HEK293 (cell line): ENCODE data around the gene RBM10.
A peak's percentile ranks its signal among the peaks of the same experiment; 100 is the strongest.

Source experiments
- CTCF ChIA-PET: fragments of 350-600 bp; formaldehyde crosslinking; extraction: SDS; loops from one replicate; lab custom pipeline; 2021; ENCODE audit warnings: antibody characterized with exemption; lab: Yijun Ruan, JAX
- POLR2A ChIA-PET: fragments of 300-600 bp; formaldehyde crosslinking; extraction: SDS; loops from one replicate; lab custom pipeline; 2020; ENCODE audit warnings: antibody characterized with exemption, inconsistent platforms; lab: Yijun Ruan, JAX
- H3K27ac ChIP-seq: fragments of 200-500 bp; sonication (Bioruptor generic); 2 replicates; pipeline ENCODE4 v1.5.1; 2014; ENCODE audit warnings: low read depth, low read length, control low read depth, inconsistent platforms; ENCODE audit errors: extremely low read depth
- H3K36me3 ChIP-seq, 2 experiments: fragments of 200-500 bp in 1 of 2; sonication (Bioruptor generic) in 1 of 2; 1 replicate in 1 of 2; 2 replicates in 1 of 2; pipeline ENCODE4 v1.5.1; 2014 to 2017; ENCODE audit warnings: inconsistent platforms in 2 of 2, low read length in 2 of 2; ENCODE audit not compliant: control insufficient read depth in 2 of 2, insufficient read depth in 1 of 2
- H3K4me1 ChIP-seq: fragments of 200-500 bp; sonication (Bioruptor generic); 2 replicates; pipeline ENCODE4 v1.5.1; 2014; ENCODE audit warnings: mild to moderate bottlenecking, low read length, inconsistent platforms; ENCODE audit not compliant: control insufficient read depth, insufficient read depth
- H3K4me3 ChIP-seq: 2 replicates; pipeline ENCODE4 v1.5.1; 2011; ENCODE audit warnings: low read depth, mild to moderate bottlenecking, control low read depth, low read length, moderate library complexity
- H3K9me3 ChIP-seq: fragments of 200-500 bp; sonication (Bioruptor generic); 2 replicates; pipeline ENCODE4 v1.5.1; 2014; ENCODE audit warnings: low read depth, low read length, inconsistent platforms; ENCODE audit not compliant: control insufficient read depth, insufficient read depth
- HOXA7 ChIP-seq: sonication (generic); formaldehyde crosslinking; IDR thresholded peaks from 2 replicates; pipeline ENCODE4 v1.8.1; 2022; ENCODE audit warnings: missing genetic modification reagents, borderline replicate concordance
- OSR2 ChIP-seq: fragments of 450-650 bp; formaldehyde crosslinking; IDR thresholded peaks from 2 replicates; pipeline ENCODE4 v1.5.1; 2016; ENCODE audit warnings: missing biosample characterization, missing genetic modification characterization
- PRDM1 ChIP-seq: fragments of 450-650 bp; formaldehyde crosslinking; IDR thresholded peaks from 2 replicates; pipeline ENCODE4; 2016; ENCODE audit warnings: missing biosample characterization, missing genetic modification characterization
- REST ChIP-seq: fragments of 450-650 bp; formaldehyde crosslinking; IDR thresholded peaks from 2 replicates; pipeline ENCODE4 v1.5.1; 2016; ENCODE audit warnings: missing biosample characterization, missing genetic modification characterization
- TRIM28 ChIP-seq: IDR thresholded peaks from 2 replicates; pipeline ENCODE4 v1.6.1; 2011; ENCODE audit warnings: low read length, control low read depth, borderline replicate concordance
- ZBTB44 ChIP-seq: fragments of 450-650 bp; IDR thresholded peaks from 2 replicates; pipeline ENCODE4 v1.5.1; 2018; ENCODE audit warnings: missing biosample characterization, mild to moderate bottlenecking, missing genetic modification characterization
- ZFHX2 ChIP-seq: fragments of 450-650 bp; formaldehyde crosslinking; conservative IDR thresholded peaks from 2 replicates; pipeline ENCODE4 v1.5.1; 2016; ENCODE audit warnings: missing biosample characterization, missing genetic modification characterization
- ZNF114 ChIP-seq: fragments of 450-650 bp; formaldehyde crosslinking; IDR thresholded peaks from 2 replicates; pipeline ENCODE4 v1.5.0; 2017; ENCODE audit warnings: missing biosample characterization, missing genetic modification characterization
- ZNF121 ChIP-seq: fragments of 450-650 bp; formaldehyde crosslinking; IDR thresholded peaks from 2 replicates; pipeline ENCODE4 v1.5.1; 2016; ENCODE audit warnings: missing biosample characterization, missing genetic modification characterization
- ZNF19 ChIP-seq: fragments of 450-650 bp; formaldehyde crosslinking; IDR thresholded peaks from 2 replicates; pipeline ENCODE4; 2016; ENCODE audit warnings: missing biosample characterization, missing genetic modification characterization, low read depth
- ZNF302 ChIP-seq: fragments of 450-650 bp; formaldehyde crosslinking; IDR thresholded peaks from 2 replicates; pipeline ENCODE4 v1.5.1; 2016; ENCODE audit warnings: missing biosample characterization, missing genetic modification characterization, low read depth
- ZNF350 ChIP-seq: fragments of 450-650 bp; formaldehyde crosslinking; IDR thresholded peaks from 2 replicates; pipeline ENCODE4 v1.5.0; 2017; ENCODE audit warnings: missing biosample characterization, mild to moderate bottlenecking, missing genetic modification characterization
- ZNF366 ChIP-seq: fragments of 450-650 bp; formaldehyde crosslinking; conservative IDR thresholded peaks from 2 replicates; pipeline ENCODE4 v1.5.1; 2016; ENCODE audit warnings: missing biosample characterization, missing genetic modification characterization
- ZNF596 ChIP-seq: fragments of 450-650 bp; IDR thresholded peaks from 2 replicates; pipeline ENCODE4 v1.5.0; 2018; ENCODE audit warnings: missing biosample characterization, mild to moderate bottlenecking, missing genetic modification characterization, moderate library complexity
- ZNF626 ChIP-seq: fragments of 450-650 bp; sonication (Bioruptor Pico); formaldehyde crosslinking; IDR thresholded peaks from 2 replicates; pipeline ENCODE4 v1.5.1; 2018; ENCODE audit warnings: missing biosample characterization, missing genetic modification characterization, inconsistent platforms
- ZNF768 ChIP-seq: fragments of 450-650 bp; formaldehyde crosslinking; IDR thresholded peaks from 2 replicates; pipeline ENCODE4 v1.5.1; 2018; ENCODE audit warnings: missing biosample characterization, mild to moderate bottlenecking, missing genetic modification characterization
- TF ChIP-seq, protein P1 (sequence below): fragments of 450-650 bp; formaldehyde crosslinking; IDR thresholded peaks from 2 replicates; pipeline ENCODE4 v1.5.1; 2016; ENCODE audit warnings: missing biosample characterization, missing genetic modification characterization
- TF ChIP-seq, protein P2 (sequence below): fragments of 450-650 bp; formaldehyde crosslinking; IDR thresholded peaks from 2 replicates; pipeline ENCODE4 v1.5.1; 2016; ENCODE audit warnings: missing biosample characterization, missing genetic modification characterization

The RBM10 gene

GRCh38 chrX:47175588-47175980 lies 30.6 kb downstream of the RBM10 start (continued):
- no peak for TF ChIP-seq REST (tag by site-specific recombination)
- no peak for TF ChIP-seq ZBTB44 (tag by site-specific recombination)
- TF ChIP-seq ZNF121 (tag by site-specific recombination) = no peak
- no peak for TF ChIP-seq ZNF114
- TF ChIP-seq ZNF19 (tag by site-specific recombination) = no peak
- no peak for TF ChIP-seq ZNF626 (tag by site-specific recombination)
- no peak for TF ChIP-seq HOXA7
- no peak for TF ChIP-seq TRIM28
- TF ChIP-seq, all 188 proteins: peak for 0

GRCh38 chrX:47176101-47176740 lies 31.2 kb downstream of the RBM10 start:
- ChIA-PET POLR2A (no interaction called here), CTCF (no interaction called here)
- no peak overlapping the region for H3K27ac ChIP-seq
- H3K36me3 ChIP-seq = peaks cover 18 to 97% of the 10 kb centered on the region in 2 experiments
- H3K4me3 ChIP-seq = no peak overlapping the region
- peak; percentile 37; the same call in 1 of the 2 replicates for TF ChIP-seq ZNF596 (tag by site-specific recombination)
- TF ChIP-seq ZNF366 (tag by site-specific recombination) = peak; percentile 41; the same call in 1 of the 2 replicates
- TF ChIP-seq ZNF626 (tag by site-specific recombination) = no peak
- no peak for TF ChIP-seq PRDM1
- H3K4me1 ChIP-seq = no peaks in the 10 kb centered on the region
- H3K9me3 ChIP-seq = no peaks in the 10 kb centered on the region

DNA sequence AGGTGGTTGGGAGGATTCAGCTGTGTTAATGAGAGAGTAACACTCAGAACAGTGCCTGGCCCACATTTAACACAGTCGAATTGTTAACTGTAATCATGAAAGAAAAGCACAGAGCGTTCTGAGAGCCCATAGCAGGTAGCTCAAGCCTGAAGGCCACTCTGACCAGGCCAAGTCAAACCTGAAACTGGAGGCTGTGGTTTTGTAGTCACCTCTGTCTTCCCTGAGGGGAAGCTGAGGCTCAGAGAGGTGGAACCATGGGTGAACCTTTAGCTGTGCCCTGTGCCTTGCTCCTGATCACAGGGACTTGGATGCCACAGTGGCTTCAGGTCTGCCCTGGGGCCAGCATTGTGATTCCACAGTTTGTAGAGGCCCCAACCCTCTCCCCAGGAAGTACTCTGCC lies 32.1 kb downstream of the RBM10 start:
- Histone ChIP-seq H3K9me3 (no peaks in the 10 kb centered on the region), H3K4me3 (no peak overlapping the region), H3K36me3 (peaks cover 18 to 97% of the 10 kb centered on the region in 2 experiments), H3K27ac (no peak overlapping the region), H3K4me1 (no peaks in the 10 kb centered on the region)
- POLR2A ChIA-PET = no interaction called here
- CTCF ChIA-PET = no interaction called here
- no peak for TF ChIP-seq ZNF350 (tag by site-specific recombination)
- TF ChIP-seq ZNF768 (tag by site-specific recombination) = no peak
- TF ChIP-seq ZNF302 (tag by site-specific recombination) = no peak
- no peak for TF ChIP-seq OSR2
- TF ChIP-seq, protein P1, sequence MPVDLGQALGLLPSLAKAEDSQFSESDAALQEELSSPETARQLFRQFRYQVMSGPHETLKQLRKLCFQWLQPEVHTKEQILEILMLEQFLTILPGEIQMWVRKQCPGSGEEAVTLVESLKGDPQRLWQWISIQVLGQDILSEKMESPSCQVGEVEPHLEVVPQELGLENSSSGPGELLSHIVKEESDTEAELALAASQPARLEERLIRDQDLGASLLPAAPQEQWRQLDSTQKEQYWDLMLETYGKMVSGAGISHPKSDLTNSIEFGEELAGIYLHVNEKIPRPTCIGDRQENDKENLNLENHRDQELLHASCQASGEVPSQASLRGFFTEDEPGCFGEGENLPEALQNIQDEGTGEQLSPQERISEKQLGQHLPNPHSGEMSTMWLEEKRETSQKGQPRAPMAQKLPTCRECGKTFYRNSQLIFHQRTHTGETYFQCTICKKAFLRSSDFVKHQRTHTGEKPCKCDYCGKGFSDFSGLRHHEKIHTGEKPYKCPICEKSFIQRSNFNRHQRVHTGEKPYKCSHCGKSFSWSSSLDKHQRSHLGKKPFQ (tag by site-specific recombination) = no peak
- no peak for TF ChIP-seq ZFHX2 (tag by site-specific recombination)
- TF ChIP-seq, protein P2, sequence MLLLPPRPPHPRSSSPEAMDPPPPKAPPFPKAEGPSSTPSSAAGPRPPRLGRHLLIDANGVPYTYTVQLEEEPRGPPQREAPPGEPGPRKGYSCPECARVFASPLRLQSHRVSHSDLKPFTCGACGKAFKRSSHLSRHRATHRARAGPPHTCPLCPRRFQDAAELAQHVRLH = no peak
